Progenitor cell of endocrine pancreas (in vitro differentiated cells): ENCODE measurements around the gene MBLAC1. TPM values are rescaled to one million over a fixed set of nuclear protein-coding genes. Genes with fewer than 3 reads are reported as not detected.

ENCODE experiments used
- DNase-seq: peaks from one replicate; pipeline ENCODE4 v3.0.0; 2021; ENCODE audit warnings: low spot score; ENCODE audit not compliant: unreplicated experiment
- H3K27ac Mint-ChIP-seq: 2 replicates; pipeline ENCODE4 v1.8.0; 2021; ENCODE audit warnings: mild to moderate bottlenecking, moderate library complexity, mixed read lengths
- H3K27me3 Mint-ChIP-seq: 2 replicates; pipeline ENCODE4 v1.8.0; 2021; ENCODE audit warnings: mixed read lengths
- H3K36me3 Mint-ChIP-seq: 2 replicates; pipeline ENCODE4 v1.8.0; 2022; ENCODE audit warnings: mixed read lengths; ENCODE audit not compliant: insufficient read depth
- H3K4me1 Mint-ChIP-seq: 2 replicates; pipeline ENCODE4 v1.8.0; 2021; ENCODE audit warnings: low read depth, mixed read lengths
- H3K4me3 Mint-ChIP-seq: 2 replicates; pipeline ENCODE4 v1.8.0; 2021; ENCODE audit warnings: low read depth, mild to moderate bottlenecking, moderate library complexity, mixed read lengths
- H3K9me3 Mint-ChIP-seq: 2 replicates; pipeline ENCODE4 v1.8.0; 2021; ENCODE audit warnings: low read depth, mixed read lengths
- CTCF ChIP-seq: fragments of 200-600 bp; sonication (generic); IDR thresholded peaks from one replicate; pipeline ENCODE4 v1.5.0; 2021; ENCODE audit warnings: antibody characterized with exemption, mild to moderate bottlenecking; ENCODE audit not compliant: unreplicated experiment
- microRNA-seq: library from miRNA; unstranded; fragments of <30 nt; microRNA quantifications from one replicate; pipeline ENCODE4 v1.1.0, GENCODE V29; 2020; ENCODE audit warnings: borderline number of aligned reads; ENCODE audit not compliant: unreplicated experiment
- total RNA-seq: library from RNA; stranded (reverse); gene quantifications from 2 replicates; pipeline ENCODE4 v1.2.1, GENCODE V29; 2021

MBLAC1 gene
- total RNA-seq, 1 donor from 2014 or later, result 1.6 TPM

GRCh38 chr7:100174582-100174981, 47.8 kb downstream of the MBLAC1 start:
- H3K4me1 Mint-ChIP-seq, result peaks cover 16% of the 10 kb centered on the region
- peak overlapping the region; percentile 73 for H3K4me3 Mint-ChIP-seq

GRCh38 chr7:100175296-100175935, 48.6 kb downstream of the MBLAC1 start:
- peaks cover 14% of the 10 kb centered on the region for H3K36me3 Mint-ChIP-seq
- peak overlapping the region; percentile 73 for H3K4me3 Mint-ChIP-seq
- no peak for DNase-seq
- peaks cover 8% of the 10 kb centered on the region for H3K27me3 Mint-ChIP-seq
- no peak for TF ChIP-seq CTCF
- no peaks in the 10 kb centered on the region for H3K9me3 Mint-ChIP-seq
- H3K4me1 Mint-ChIP-seq, result peaks cover 16% of the 10 kb centered on the region
- no peak overlapping the region for H3K27ac Mint-ChIP-seq

More at GRCh38 chr7:100174582-100174981, 47.8 kb downstream of the MBLAC1 start:
- Mint-ChIP-seq H3K27ac (no peak overlapping the region), H3K9me3 (no peaks in the 10 kb centered on the region), H3K36me3 (peaks cover 14% of the 10 kb centered on the region), H3K27me3 (peaks cover 6% of the 10 kb centered on the region)
- TF ChIP-seq CTCF, result no peak
- no peak for DNase-seq

- Mint-ChIP-seq H3K27ac (peak overlapping the region; percentile 67), H3K27me3 (peaks cover 12% of the 10 kb centered on the region), H3K36me3 (peaks cover 12% of the 10 kb centered on the region), H3K9me3 (no peaks in the 10 kb centered on the region), H3K4me1 (peaks cover 14% of the 10 kb centered on the region), H3K4me3 (peak overlapping the region; percentile 91)
- no peak for DNase-seq
- TF ChIP-seq CTCF, result no peak
Measured at GRCh38 chr7:100176096-100177044, 49.6 kb downstream of the MBLAC1 start.

- H3K4me3 Mint-ChIP-seq, result peak within 1 kb of the TSS; percentile 91
- H3K4me1 Mint-ChIP-seq, result peaks cover 12% of the 10 kb centered on the region
- peaks cover 22% of the 10 kb centered on the region for H3K27me3 Mint-ChIP-seq
- peaks cover 12% of the 10 kb centered on the region for H3K36me3 Mint-ChIP-seq
- DNase-seq, result peak; percentile 97
- no peak for TF ChIP-seq CTCF
- peak within 1 kb of the TSS; percentile 67 for H3K27ac Mint-ChIP-seq
- H3K9me3 Mint-ChIP-seq, result no peaks in the 10 kb centered on the region
Measured at GRCh38 chr7:100177045-100178001, 50.6 kb downstream of the MBLAC1 start, which contains the start of the genes GPC2 and STAG3. Gene GPC2 (minus strand): TSS chr7:100177381. CDS start chr7:100177199, 182 bp downstream. Gene STAG3 (plus strand): TSS chr7:100177918. CDS start chr7:100180557, 2,639 bp downstream.

Small RNA genes lying within 50 kb of the gene (microRNA-seq; reads per million reads assigned to microRNA genes)
- gene MIR106B, result 11,208 reads per million, percentile 94 among the genes with 10 or more reads in this experiment
- gene MIR25, result 2,027 reads per million, percentile 84 among the genes with 10 or more reads in this experiment
- not detected for gene MIR4658
- 18,281 reads per million, percentile 97 among the genes with 10 or more reads in this experiment for gene MIR93

Other genes with a start within 250 kb of the MBLAC1 start
- not detected in 2 replicates for gene OR2AE1, start 249.9 kb upstream of the MBLAC1 start, total RNA-seq
- gene TRIM4, start 207.4 kb upstream of the MBLAC1 start, total RNA-seq, result 14.2 and 15.6 TPM in 2 replicates
- 0.27 and 0.43 TPM in 2 replicates for gene GJC3, start 197.3 kb upstream of the MBLAC1 start, total RNA-seq
- gene AZGP1, start 150.9 kb upstream of the MBLAC1 start, total RNA-seq, result not detected in 2 replicates
- gene ZKSCAN1, start 111.4 kb upstream of the MBLAC1 start, total RNA-seq, result 196 and 209 TPM in 2 replicates
- 20.7 and 22.8 TPM in 2 replicates for gene ZSCAN21, start 77.2 kb upstream of the MBLAC1 start, total RNA-seq
- 91.8 and 95.1 TPM in 2 replicates for gene ZNF3, start 45.2 kb upstream of the MBLAC1 start, total RNA-seq
- 110 and 113 TPM in 2 replicates for gene COPS6, start 38.0 kb upstream of the MBLAC1 start, total RNA-seq
- gene MCM7, start 25.6 kb upstream of the MBLAC1 start, total RNA-seq, result 212 and 224 TPM in 2 replicates
- 34.0 and 36.0 TPM in 2 replicates for gene AP4M1, start 25.3 kb upstream of the MBLAC1 start, total RNA-seq
- 79.6 and 91.2 TPM in 2 replicates for gene TAF6, start 7.6 kb upstream of the MBLAC1 start, total RNA-seq
- 22.5 and 25.5 TPM in 2 replicates for gene CNPY4, start 7.3 kb upstream of the MBLAC1 start, total RNA-seq
- gene LAMTOR4, start 22.0 kb downstream of the MBLAC1 start, total RNA-seq, result 106 and 116 TPM in 2 replicates
- gene TRAPPC14, start 31.8 kb downstream of the MBLAC1 start, total RNA-seq, result 29.6 and 30.7 TPM in 2 replicates
- 4.9 and 5.1 TPM in 2 replicates for gene GAL3ST4, start 41.6 kb downstream of the MBLAC1 start, total RNA-seq
- gene GPC2, start 50.4 kb downstream of the MBLAC1 start, total RNA-seq, result 64.0 and 65.2 TPM in 2 replicates
- 2.4 and 2.5 TPM in 2 replicates for gene STAG3, start 51.0 kb downstream of the MBLAC1 start, total RNA-seq
- not detected in 2 replicates for gene PVRIG, start 93.0 kb downstream of the MBLAC1 start, total RNA-seq
- gene SPDYE3, start 180.7 kb downstream of the MBLAC1 start, total RNA-seq, result not detected in 2 replicates
- 64.6 and 67.9 TPM in 2 replicates for gene PILRB, start 231.2 kb downstream of the MBLAC1 start, total RNA-seq
- 3.9 and 5.3 TPM in 2 replicates for gene PILRA, start 246.5 kb downstream of the MBLAC1 start, total RNA-seq